Ascending aorta (tissue), 2 donors: ENCODE results near the gene GADD45G. TPM values are rescaled to one million over a fixed set of nuclear protein-coding genes. Genes with fewer than 3 reads are reported as not detected.

Source experiments
- DNase-seq, 2 donors: peaks; one replicate each; pipeline ENCODE4 v3.0.0-alpha.2; 2019; ENCODE audit warnings: low spot score in 2 of 2
- H3K27ac ChIP-seq, 2 donors: fragments of 200-600 bp; sonication (generic); one replicate each; pipeline ENCODE4 v1.5.1; 2016 to 2017; ENCODE audit warnings: mild to moderate bottlenecking in 1 of 2
- H3K27me3 ChIP-seq: fragments of 200-600 bp; sonication (generic); one replicate; pipeline ENCODE4 v1.5.1; 2017
- H3K36me3 ChIP-seq, 2 donors: fragments of 200-600 bp; sonication (generic); one replicate each; pipeline ENCODE4 v1.5.1; 2016
- H3K4me1 ChIP-seq, 2 donors: fragments of 200-600 bp; sonication (generic); one replicate each; pipeline ENCODE4 v1.5.1; 2016 to 2017; ENCODE audit warnings: mild to moderate bottlenecking in 1 of 2
- H3K4me3 ChIP-seq, 2 donors: fragments of 200-600 bp; sonication (generic); one replicate each; pipeline ENCODE4 v1.5.1; 2016 to 2017; ENCODE audit warnings: mild to moderate bottlenecking in 1 of 2
- H3K9me3 ChIP-seq, 2 donors: fragments of 200-600 bp; sonication (generic); one replicate each; pipeline ENCODE4 v1.5.1; 2016
- CTCF ChIP-seq, 3 experiments: fragments of 200-600 bp in 2 of 3; fragments of 450-650 bp in 1 of 3; sonication (generic) in 2 of 3; IDR thresholded peaks; one replicate each; pipeline ENCODE4 v1.5.1; 2016 to 2019; ENCODE audit warnings: antibody characterized with exemption in 3 of 3, mild to moderate bottlenecking in 1 of 3, moderate library complexity in 1 of 3
- intact Hi-C: fragments of 100-400 bp; cut with DNase I; formaldehyde crosslinking; loops from one replicate; pipeline ENCODE4 v1.15.1; 2023
- total RNA-seq: library from RNA; depleted of rRNA; stranded (reverse); fragments of >200 nt; gene quantifications from one replicate; pipeline ENCODE4 v1.1.0, GENCODE V29; 2016

The GADD45G gene
- total RNA-seq, 1 donor from 2014 or later: 4.6 TPM

- intact Hi-C loops: no loop called here
- no peaks in the 10 kb centered on the region for H3K36me3 ChIP-seq
- H3K27ac ChIP-seq: no peak overlapping the region
- no peak for TF ChIP-seq CTCF (IDR thresholded peaks at IDR 0.05)
- no peaks in the 10 kb centered on the region for H3K4me1 ChIP-seq
- DNase-seq: no peak
- H3K27me3 ChIP-seq: no peaks in the 10 kb centered on the region
- no peak overlapping the region for H3K4me3 ChIP-seq
- H3K9me3 ChIP-seq: no peaks in the 10 kb centered on the region
Measured at GRCh38 chr9:89590415-89590814, 14.4 kb upstream of the GADD45G start.

DNA sequence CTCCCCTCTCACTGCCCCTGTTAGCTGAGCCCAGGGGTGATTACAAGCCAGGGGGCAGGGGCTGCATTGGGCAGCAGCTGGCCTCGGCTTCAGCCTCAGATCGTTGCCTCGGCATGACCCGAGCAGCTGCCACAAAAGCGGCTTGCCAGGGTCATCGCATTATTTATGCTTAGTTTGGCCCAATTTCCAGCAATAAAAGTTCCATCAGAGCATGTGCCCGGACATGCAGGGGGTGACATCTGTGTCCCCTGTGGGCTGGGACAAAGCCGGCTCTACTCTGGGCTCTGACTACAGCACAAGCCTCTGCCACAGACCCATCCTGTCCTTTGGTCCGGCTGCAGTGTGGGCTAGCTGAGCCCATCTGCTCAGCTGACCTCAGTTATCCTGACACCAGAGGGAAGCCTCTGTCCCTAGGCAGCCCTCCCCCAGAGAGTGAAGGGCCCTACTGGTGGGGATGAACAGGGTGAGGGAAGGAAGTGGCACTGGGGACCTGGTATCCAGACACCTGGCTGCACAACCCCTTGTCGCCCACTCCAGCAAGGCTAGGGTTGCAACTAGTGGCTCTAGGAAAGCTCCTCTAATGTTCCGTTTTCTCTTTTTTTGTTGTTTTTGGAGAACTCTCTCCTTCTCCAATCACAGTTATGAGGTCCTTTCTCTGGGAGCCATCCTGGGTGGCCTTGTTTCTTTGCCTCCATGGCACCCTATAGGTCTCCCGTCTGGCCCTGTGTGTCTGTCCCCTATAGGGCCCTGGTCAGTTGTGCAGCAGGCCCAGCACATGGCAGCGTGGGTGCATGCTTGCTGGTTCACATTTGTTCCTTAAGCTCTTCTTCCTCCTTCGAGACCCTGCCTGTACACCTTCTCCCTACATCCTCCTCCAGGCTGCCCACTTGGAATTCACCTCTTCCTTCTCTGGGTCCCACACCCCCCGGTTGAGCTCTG is 13.3 kb upstream of the GADD45G start:
- TF ChIP-seq CTCF (IDR thresholded peaks at IDR 0.05): no peak
- Histone ChIP-seq H3K9me3 (no peaks in the 10 kb centered on the region), H3K27me3 (no peaks in the 10 kb centered on the region), H3K4me1 (no peaks in the 10 kb centered on the region), H3K36me3 (no peaks in the 10 kb centered on the region), H3K4me3 (no peak overlapping the region), H3K27ac (no peak overlapping the region)
- intact Hi-C loops: no loop called here
- no peak for DNase-seq

GRCh38 chr9:89592213-89592815 is 12.5 kb upstream of the GADD45G start:
- Histone ChIP-seq H3K27me3 (no peaks in the 10 kb centered on the region), H3K27ac (no peak overlapping the region), H3K9me3 (no peaks in the 10 kb centered on the region), H3K4me3 (no peak overlapping the region), H3K36me3 (no peaks in the 10 kb centered on the region), H3K4me1 (no peaks in the 10 kb centered on the region)
- TF ChIP-seq CTCF (IDR thresholded peaks at IDR 0.05): no peak
- intact Hi-C loops: no loop called here
- no peak for DNase-seq

GRCh38 chr9:89592963-89593726 is 11.7 kb upstream of the GADD45G start:
- Histone ChIP-seq H3K27ac (no peak overlapping the region), H3K4me3 (no peak overlapping the region)
- intact Hi-C loops: no loop called here

More at GRCh38 chr9:89592963-89593726, 11.7 kb upstream of the GADD45G start:
- Histone ChIP-seq H3K27me3 (no peaks in the 10 kb centered on the region), H3K36me3 (no peaks in the 10 kb centered on the region), H3K4me1 (no peaks in the 10 kb centered on the region), H3K9me3 (no peaks in the 10 kb centered on the region)
- DNase-seq: no peak
- TF ChIP-seq CTCF (IDR thresholded peaks at IDR 0.05): no peak
